B cell (primary cell): ENCODE data around the gene TOM1L2. TPM values are rescaled to one million over a fixed set of nuclear protein-coding genes. Genes with fewer than 3 reads are reported as not detected.

ENCODE experiments used
- ATAC-seq: fragments of 200-7000 bp; cut with Tn5 transposase; one replicate; pipeline ENCODE4 v1.10.0; 2021; ENCODE audit warnings: low read depth, mild to moderate bottlenecking, moderate number of reproducible peaks, moderate library complexity
- CTCF ChIA-PET: fragments of 350-600 bp; sonication (Branson Sonifier 250); formaldehyde crosslinking; loops from one replicate; lab custom pipeline; 2021; ENCODE audit warnings: antibody characterized with exemption, inconsistent platforms; lab: Charles Lee
- POLR2A ChIA-PET: fragments of 350-600 bp; sonication (Branson Sonifier 250); formaldehyde crosslinking; loops from one replicate; lab custom pipeline; 2021; ENCODE audit warnings: antibody characterized with exemption; lab: Charles Lee
- DNase-seq: peaks from one replicate; pipeline ENCODE4 v3.0.0; 2013
- H2AFZ ChIP-seq: 2 replicates; pipeline ENCODE4 v1.6.1; 2012; ENCODE audit warnings: mild to moderate bottlenecking, low read depth, low read length; ENCODE audit not compliant: insufficient read depth, poor library complexity, severe bottlenecking
- H3K27ac ChIP-seq, 2 donors: 1 replicate in 1 of 2; 2 replicates in 1 of 2; pipeline ENCODE4 v1.5.1; 2012 to 2013; ENCODE audit warnings: low read length in 2 of 2, mild to moderate bottlenecking in 2 of 2, moderate library complexity in 1 of 2
- H3K27me3 ChIP-seq, 4 experiments: fragments of 200-600 bp in 1 of 4; sonication (generic) in 1 of 4; replicated peaks in 1 of 4; 1 replicate in 2 of 4; 2 replicates in 2 of 4; pipeline versions ENCODE4 v1.6.1 to v1.7.0; 2013 to 2016; ENCODE audit warnings: low read length in 3 of 4, mild to moderate bottlenecking in 2 of 4, mixed read lengths in 1 of 4, moderate library complexity in 1 of 4; ENCODE audit not compliant: insufficient read depth in 4 of 4, control insufficient read depth in 3 of 4; ENCODE audit errors: control extremely low read depth in 1 of 4
- H3K36me3 ChIP-seq, 2 experiments: replicated peaks in 1 of 2; 1 replicate in 1 of 2; 2 replicates in 1 of 2; pipeline versions ENCODE4 v1.6.1 to v1.7.1; 2013; ENCODE audit warnings: low read length in 1 of 2; ENCODE audit not compliant: insufficient read depth in 2 of 2, control insufficient read depth in 1 of 2; ENCODE audit errors: control extremely low read depth in 1 of 2, extremely low read depth in 1 of 2
- H3K4me1 ChIP-seq, 2 donors: fragments of 200-600 bp in 1 of 2; sonication (generic) in 1 of 2; 1 replicate in 1 of 2; 2 replicates in 1 of 2; pipeline versions ENCODE4 v1.5.1 to v1.6.1; 2013 to 2017; ENCODE audit warnings: low read length in 2 of 2; ENCODE audit not compliant: control insufficient read depth in 2 of 2, insufficient read depth in 2 of 2
- H3K4me2 ChIP-seq: replicated peaks from 2 replicates; pipeline ENCODE3; 2012; ENCODE audit warnings: mild to moderate bottlenecking, low read depth, low read length; ENCODE audit not compliant: poor library complexity, severe bottlenecking
- H3K4me3 ChIP-seq, 5 experiments: fragments of 200-600 bp in 1 of 5; sonication (generic) in 1 of 5; 1 replicate in 3 of 5; 2 replicates in 2 of 5; pipeline versions ENCODE4 v1.5.1 to v1.7.0; 2011 to 2016; ENCODE audit warnings: low read length in 4 of 5, mild to moderate bottlenecking in 4 of 5, low read depth in 2 of 5, control low read depth in 1 of 5, moderate library complexity in 1 of 5; ENCODE audit not compliant: insufficient read depth in 1 of 5; ENCODE audit errors: control extremely low read depth in 1 of 5, extremely low read depth in 1 of 5
- H3K79me2 ChIP-seq: fragments of 200-600 bp; sonication (generic); one replicate; pipeline ENCODE4 v1.6.0; 2016; ENCODE audit warnings: low read length; ENCODE audit not compliant: control insufficient read depth, insufficient read depth
- H3K9ac ChIP-seq: fragments of 200-600 bp; sonication (generic); 2 replicates; pipeline ENCODE4 v1.6.1; 2017; ENCODE audit warnings: mild to moderate bottlenecking, low read length, moderate library complexity
- H3K9me3 ChIP-seq, 3 donors: one replicate each; pipeline versions ENCODE4 v1.6.1 to v1.7.1; 2013; ENCODE audit warnings: low read length in 2 of 3; ENCODE audit not compliant: control insufficient read depth in 2 of 3, insufficient read depth in 1 of 3; ENCODE audit errors: control extremely low read depth in 1 of 3
- H4K20me1 ChIP-seq: 2 replicates; pipeline ENCODE4 v1.6.0; 2012; ENCODE audit warnings: mild to moderate bottlenecking, low read length; ENCODE audit not compliant: insufficient read depth, control insufficient read depth, poor library complexity, severe bottlenecking
- H3K27ac Mint-ChIP-seq: one replicate; pipeline ENCODE4 v1.8.0; 2021; ENCODE audit warnings: mixed read lengths
- H3K27me3 Mint-ChIP-seq: one replicate; pipeline ENCODE4 v1.8.0; 2021; ENCODE audit warnings: mixed read lengths
- H3K4me1 Mint-ChIP-seq: one replicate; pipeline ENCODE4 v1.8.0; 2021; ENCODE audit warnings: mixed read lengths
- H3K4me3 Mint-ChIP-seq: one replicate; pipeline ENCODE4 v1.8.0; 2021; ENCODE audit warnings: mixed read lengths
- H3K9me3 Mint-ChIP-seq: one replicate; pipeline ENCODE4 v1.8.0; 2022; ENCODE audit warnings: mixed read lengths; ENCODE audit not compliant: insufficient read depth
- EZH2 ChIP-seq: IDR thresholded peaks from 2 replicates; pipeline ENCODE4 v1.6.1; 2012; ENCODE audit warnings: borderline replicate concordance, low read depth, mild to moderate bottlenecking, moderate library complexity, low read length; ENCODE audit not compliant: insufficient read depth, poor library complexity, severe bottlenecking
- WGBS: methylation state at CpG from one replicate; pipeline ENCODE4 v1.1.5; 2013; ENCODE audit warnings: missing lambda C conversion rate; ENCODE audit not compliant: insufficient coverage; 5-methylcytosine and 5-hydroxymethylcytosine counted together
- intact Hi-C: fragments of 100-400 bp; cut with micrococcal nuclease; formaldehyde crosslinking; loops from one replicate; pipeline ENCODE4 v1.10.0; 2022
- polyA plus RNA-seq: library from polyadenylated mRNA; depleted of rRNA; stranded (reverse); fragments of >200 nt; gene quantifications from 2 replicates; pipeline ENCODE4 v1.2.3, GENCODE V29; 2012
- total RNA-seq, 2 donors: library from RNA; stranded (reverse); fragments of 120-200 nt in 1 of 2; gene quantifications; 1 replicate in 1 of 2; 2 replicates in 1 of 2; pipeline versions ENCODE4 v1.2.3 to v1.2.4, GENCODE V29; 2013 to 2022
- TF ChIP-seq, protein P1 (sequence below): fragments of 200-600 bp; IDR thresholded peaks from one replicate; pipeline ENCODE4 v1.8.0; 2022; ENCODE audit warnings: antibody characterized with exemption, mild to moderate bottlenecking

TOM1L2 gene
- total and polyA plus RNA-seq, 2 donors (not counting 1 experiment from before 2014, with no cell fraction given): 25.1 to 29.7 TPM

DNA sequence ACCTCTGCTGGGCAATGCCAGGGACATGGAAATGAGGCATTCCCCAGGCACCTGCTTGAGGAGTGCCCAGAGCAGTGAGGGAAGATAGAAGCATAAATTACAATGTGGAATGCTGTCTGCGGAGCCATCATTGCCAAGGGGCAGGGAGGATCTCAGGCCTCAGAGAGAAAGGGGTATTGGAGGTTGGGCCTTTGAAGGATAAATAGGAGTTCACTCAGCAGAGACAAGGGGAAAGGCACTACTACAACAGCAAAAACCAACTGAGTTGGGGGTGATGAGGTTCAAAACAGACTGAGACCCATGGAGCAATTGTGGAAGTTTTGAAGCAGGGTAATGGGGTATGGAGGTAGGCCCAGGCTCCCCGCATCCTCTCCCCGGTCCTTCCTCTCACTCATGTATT, 168.2 kb downstream of the TOM1L2 start:
- no peak overlapping the region for H2AFZ ChIP-seq
- Mint-ChIP-seq H3K4me3 (no peak overlapping the region), H3K27ac (no peak overlapping the region), H3K27me3 (no peaks in the 10 kb centered on the region), H3K4me1 (peaks cover 3% of the 10 kb centered on the region), H3K9me3 (no peaks in the 10 kb centered on the region)
- H3K9me3 ChIP-seq: no peaks in the 10 kb centered on the region
- H3K9ac ChIP-seq: no peak overlapping the region
- WGBS: 89% methylated on average over 3 of the region's 3 CpGs
- H3K27ac ChIP-seq: no peak overlapping the region
- no peaks in the 10 kb centered on the region for H3K79me2 ChIP-seq
- ATAC-seq (no peak), DNase-seq (no peak)
- intact Hi-C loops: no loop called here
- peaks cover 0 to under 1% of the 10 kb centered on the region in 2 donors for H3K4me1 ChIP-seq
- CTCF ChIA-PET: no interaction called here
- H3K4me2 ChIP-seq: no peak overlapping the region
- no peak overlapping the region for H3K4me3 ChIP-seq
- POLR2A ChIA-PET: interaction anchor here (0.6 kb wide), 1 partner anchor 12 kb away, joined by 3 read pairs; no protein-coding TSS in a partner anchor
- no peaks in the 10 kb centered on the region for H3K36me3 ChIP-seq
- no peaks in the 10 kb centered on the region for H3K27me3 ChIP-seq
- H4K20me1 ChIP-seq: no peaks in the 10 kb centered on the region
- TF ChIP-seq EZH2: no peak
- TF ChIP-seq, protein P1, sequence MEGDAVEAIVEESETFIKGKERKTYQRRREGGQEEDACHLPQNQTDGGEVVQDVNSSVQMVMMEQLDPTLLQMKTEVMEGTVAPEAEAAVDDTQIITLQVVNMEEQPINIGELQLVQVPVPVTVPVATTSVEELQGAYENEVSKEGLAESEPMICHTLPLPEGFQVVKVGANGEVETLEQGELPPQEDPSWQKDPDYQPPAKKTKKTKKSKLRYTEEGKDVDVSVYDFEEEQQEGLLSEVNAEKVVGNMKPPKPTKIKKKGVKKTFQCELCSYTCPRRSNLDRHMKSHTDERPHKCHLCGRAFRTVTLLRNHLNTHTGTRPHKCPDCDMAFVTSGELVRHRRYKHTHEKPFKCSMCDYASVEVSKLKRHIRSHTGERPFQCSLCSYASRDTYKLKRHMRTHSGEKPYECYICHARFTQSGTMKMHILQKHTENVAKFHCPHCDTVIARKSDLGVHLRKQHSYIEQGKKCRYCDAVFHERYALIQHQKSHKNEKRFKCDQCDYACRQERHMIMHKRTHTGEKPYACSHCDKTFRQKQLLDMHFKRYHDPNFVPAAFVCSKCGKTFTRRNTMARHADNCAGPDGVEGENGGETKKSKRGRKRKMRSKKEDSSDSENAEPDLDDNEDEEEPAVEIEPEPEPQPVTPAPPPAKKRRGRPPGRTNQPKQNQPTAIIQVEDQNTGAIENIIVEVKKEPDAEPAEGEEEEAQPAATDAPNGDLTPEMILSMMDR: no peak

DNA sequence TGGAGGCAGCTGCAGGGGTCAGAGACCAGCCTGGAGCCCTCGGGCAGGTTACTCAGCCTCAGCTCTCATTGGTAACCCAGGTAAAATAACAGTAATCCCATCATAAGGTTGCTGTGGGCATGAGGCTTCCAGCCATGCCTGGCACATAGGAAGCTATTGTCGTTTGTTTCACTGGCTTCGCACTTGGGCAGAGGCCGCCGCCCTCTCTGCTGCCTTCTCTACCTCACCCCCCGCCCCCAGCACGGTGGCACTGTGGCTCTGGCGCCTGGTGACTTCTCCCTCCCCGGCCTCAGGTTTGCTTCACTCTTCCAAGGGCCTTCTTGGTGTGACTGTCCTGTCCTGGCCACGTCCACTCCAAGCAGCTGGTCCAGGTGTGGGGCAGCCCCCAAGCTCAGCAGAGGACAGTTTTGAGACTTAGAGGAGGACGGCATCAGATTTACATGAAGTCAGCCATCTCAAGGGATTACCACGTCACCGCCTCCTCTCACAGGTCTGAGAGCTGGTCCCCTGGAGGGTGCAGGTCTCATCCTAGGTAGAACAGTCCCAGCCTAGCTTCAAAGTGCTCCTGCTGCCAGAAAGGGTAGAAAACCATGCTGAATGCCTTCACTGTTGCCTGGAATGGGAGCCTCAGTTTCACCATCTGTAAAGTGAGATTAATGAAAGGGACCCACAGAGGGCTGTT, 170.3 kb downstream of the TOM1L2 start:
- POLR2A ChIA-PET: interaction anchor here (0.6 kb wide), 1 partner anchor 27 kb away, joined by 3 read pairs; no protein-coding TSS in a partner anchor
- no peak overlapping the region for H3K4me2 ChIP-seq
- no peak for DNase-seq
- H3K79me2 ChIP-seq: no peaks in the 10 kb centered on the region
- CTCF ChIA-PET: interaction anchor here (1.2 to 2.1 kb wide), 4 partner anchors 10 to 120 kb away, joined by 3 to 9 read pairs (median 4); no protein-coding TSS in a partner anchor
- H3K4me1 Mint-ChIP-seq: no peaks in the 10 kb centered on the region
- H3K27ac ChIP-seq: no peak overlapping the region
- no peaks in the 10 kb centered on the region for H3K4me1 ChIP-seq
- no peaks in the 10 kb centered on the region for H3K27me3 ChIP-seq
- H3K27ac Mint-ChIP-seq: no peak overlapping the region
- no peaks in the 10 kb centered on the region for H3K9me3 Mint-ChIP-seq
- H3K9ac ChIP-seq: no peak overlapping the region
- H3K9me3 ChIP-seq: no peaks in the 10 kb centered on the region
- no peak overlapping the region for H2AFZ ChIP-seq
- H3K4me3 ChIP-seq: no peak overlapping the region
- intact Hi-C loops: no loop called here
- no peaks in the 10 kb centered on the region for H3K27me3 Mint-ChIP-seq
- WGBS: 90% methylated on average over 13 of the region's 13 CpGs
- no peak overlapping the region for H3K4me3 Mint-ChIP-seq
- H3K36me3 ChIP-seq: no peaks in the 10 kb centered on the region
- ATAC-seq: no peak
- TF ChIP-seq, protein P1: no peak
- TF ChIP-seq EZH2: no peak
- no peaks in the 10 kb centered on the region for H4K20me1 ChIP-seq
